Measurements from ENCODE around the gene MINDY4B. TPM values are rescaled to one million over a fixed set of nuclear protein-coding genes. Genes with fewer than 3 reads are reported as not detected.

MINDY4B gene
- total and polyA plus RNA-seq, 2 of the 8 experiments (the other 6 are each of a cell fraction or from before 2014, with no cell fraction given): not detected

DNA sequence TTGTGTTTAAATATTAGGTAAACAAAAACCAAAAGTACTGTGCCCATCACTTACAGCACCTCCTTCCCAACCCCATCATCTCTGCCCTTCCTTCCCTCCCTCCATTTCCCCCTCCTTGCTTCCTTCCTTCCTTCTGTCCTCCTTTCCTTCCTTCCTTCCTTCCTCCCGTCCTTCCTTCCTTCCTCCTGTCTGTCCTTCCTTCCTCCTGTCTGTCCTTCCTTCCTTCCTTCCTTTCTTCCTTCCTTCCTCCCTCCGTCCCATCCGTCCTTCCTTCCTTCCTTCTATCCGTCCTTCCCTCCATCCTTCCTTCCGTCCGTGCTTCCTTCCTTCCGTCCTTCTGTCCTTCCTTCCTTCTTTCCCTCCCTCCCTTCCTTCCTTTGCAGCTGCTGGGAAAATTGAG lies 74.5 kb downstream of the MINDY4B start (continued):
- TF ChIP-seq, protein P1, sequence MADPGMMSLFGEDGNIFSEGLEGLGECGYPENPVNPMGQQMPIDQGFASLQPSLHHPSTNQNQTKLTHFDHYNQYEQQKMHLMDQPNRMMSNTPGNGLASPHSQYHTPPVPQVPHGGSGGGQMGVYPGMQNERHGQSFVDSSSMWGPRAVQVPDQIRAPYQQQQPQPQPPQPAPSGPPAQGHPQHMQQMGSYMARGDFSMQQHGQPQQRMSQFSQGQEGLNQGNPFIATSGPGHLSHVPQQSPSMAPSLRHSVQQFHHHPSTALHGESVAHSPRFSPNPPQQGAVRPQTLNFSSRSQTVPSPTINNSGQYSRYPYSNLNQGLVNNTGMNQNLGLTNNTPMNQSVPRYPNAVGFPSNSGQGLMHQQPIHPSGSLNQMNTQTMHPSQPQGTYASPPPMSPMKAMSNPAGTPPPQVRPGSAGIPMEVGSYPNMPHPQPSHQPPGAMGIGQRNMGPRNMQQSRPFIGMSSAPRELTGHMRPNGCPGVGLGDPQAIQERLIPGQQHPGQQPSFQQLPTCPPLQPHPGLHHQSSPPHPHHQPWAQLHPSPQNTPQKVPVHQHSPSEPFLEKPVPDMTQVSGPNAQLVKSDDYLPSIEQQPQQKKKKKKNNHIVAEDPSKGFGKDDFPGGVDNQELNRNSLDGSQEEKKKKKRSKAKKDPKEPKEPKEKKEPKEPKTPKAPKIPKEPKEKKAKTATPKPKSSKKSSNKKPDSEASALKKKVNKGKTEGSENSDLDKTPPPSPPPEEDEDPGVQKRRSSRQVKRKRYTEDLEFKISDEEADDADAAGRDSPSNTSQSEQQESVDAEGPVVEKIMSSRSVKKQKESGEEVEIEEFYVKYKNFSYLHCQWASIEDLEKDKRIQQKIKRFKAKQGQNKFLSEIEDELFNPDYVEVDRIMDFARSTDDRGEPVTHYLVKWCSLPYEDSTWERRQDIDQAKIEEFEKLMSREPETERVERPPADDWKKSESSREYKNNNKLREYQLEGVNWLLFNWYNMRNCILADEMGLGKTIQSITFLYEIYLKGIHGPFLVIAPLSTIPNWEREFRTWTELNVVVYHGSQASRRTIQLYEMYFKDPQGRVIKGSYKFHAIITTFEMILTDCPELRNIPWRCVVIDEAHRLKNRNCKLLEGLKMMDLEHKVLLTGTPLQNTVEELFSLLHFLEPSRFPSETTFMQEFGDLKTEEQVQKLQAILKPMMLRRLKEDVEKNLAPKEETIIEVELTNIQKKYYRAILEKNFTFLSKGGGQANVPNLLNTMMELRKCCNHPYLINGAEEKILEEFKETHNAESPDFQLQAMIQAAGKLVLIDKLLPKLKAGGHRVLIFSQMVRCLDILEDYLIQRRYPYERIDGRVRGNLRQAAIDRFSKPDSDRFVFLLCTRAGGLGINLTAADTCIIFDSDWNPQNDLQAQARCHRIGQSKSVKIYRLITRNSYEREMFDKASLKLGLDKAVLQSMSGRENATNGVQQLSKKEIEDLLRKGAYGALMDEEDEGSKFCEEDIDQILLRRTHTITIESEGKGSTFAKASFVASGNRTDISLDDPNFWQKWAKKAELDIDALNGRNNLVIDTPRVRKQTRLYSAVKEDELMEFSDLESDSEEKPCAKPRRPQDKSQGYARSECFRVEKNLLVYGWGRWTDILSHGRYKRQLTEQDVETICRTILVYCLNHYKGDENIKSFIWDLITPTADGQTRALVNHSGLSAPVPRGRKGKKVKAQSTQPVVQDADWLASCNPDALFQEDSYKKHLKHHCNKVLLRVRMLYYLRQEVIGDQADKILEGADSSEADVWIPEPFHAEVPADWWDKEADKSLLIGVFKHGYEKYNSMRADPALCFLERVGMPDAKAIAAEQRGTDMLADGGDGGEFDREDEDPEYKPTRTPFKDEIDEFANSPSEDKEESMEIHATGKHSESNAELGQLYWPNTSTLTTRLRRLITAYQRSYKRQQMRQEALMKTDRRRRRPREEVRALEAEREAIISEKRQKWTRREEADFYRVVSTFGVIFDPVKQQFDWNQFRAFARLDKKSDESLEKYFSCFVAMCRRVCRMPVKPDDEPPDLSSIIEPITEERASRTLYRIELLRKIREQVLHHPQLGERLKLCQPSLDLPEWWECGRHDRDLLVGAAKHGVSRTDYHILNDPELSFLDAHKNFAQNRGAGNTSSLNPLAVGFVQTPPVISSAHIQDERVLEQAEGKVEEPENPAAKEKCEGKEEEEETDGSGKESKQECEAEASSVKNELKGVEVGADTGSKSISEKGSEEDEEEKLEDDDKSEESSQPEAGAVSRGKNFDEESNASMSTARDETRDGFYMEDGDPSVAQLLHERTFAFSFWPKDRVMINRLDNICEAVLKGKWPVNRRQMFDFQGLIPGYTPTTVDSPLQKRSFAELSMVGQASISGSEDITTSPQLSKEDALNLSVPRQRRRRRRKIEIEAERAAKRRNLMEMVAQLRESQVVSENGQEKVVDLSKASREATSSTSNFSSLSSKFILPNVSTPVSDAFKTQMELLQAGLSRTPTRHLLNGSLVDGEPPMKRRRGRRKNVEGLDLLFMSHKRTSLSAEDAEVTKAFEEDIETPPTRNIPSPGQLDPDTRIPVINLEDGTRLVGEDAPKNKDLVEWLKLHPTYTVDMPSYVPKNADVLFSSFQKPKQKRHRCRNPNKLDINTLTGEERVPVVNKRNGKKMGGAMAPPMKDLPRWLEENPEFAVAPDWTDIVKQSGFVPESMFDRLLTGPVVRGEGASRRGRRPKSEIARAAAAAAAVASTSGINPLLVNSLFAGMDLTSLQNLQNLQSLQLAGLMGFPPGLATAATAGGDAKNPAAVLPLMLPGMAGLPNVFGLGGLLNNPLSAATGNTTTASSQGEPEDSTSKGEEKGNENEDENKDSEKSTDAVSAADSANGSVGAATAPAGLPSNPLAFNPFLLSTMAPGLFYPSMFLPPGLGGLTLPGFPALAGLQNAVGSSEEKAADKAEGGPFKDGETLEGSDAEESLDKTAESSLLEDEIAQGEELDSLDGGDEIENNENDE (IDR thresholded peaks at IDR 0.05; ENCODE audit: insufficient replicate concordance, low read length): no peak
- TF ChIP-seq SAP30 (IDR thresholded peaks at IDR 0.05; ENCODE audit: insufficient read depth, insufficient replicate concordance, low read length): no peak
- TF ChIP-seq POU5F1 (IDR thresholded peaks at IDR 0.05; ENCODE audit: low read depth, low read length): no peak
- no peak for TF ChIP-seq KDM5A (IDR thresholded peaks at IDR 0.05; ENCODE audit: low read length)
- TF ChIP-seq CHD1 (IDR thresholded peaks at IDR 0.05; ENCODE audit: low read depth, low read length): no peak
- TF ChIP-seq, protein P2, sequence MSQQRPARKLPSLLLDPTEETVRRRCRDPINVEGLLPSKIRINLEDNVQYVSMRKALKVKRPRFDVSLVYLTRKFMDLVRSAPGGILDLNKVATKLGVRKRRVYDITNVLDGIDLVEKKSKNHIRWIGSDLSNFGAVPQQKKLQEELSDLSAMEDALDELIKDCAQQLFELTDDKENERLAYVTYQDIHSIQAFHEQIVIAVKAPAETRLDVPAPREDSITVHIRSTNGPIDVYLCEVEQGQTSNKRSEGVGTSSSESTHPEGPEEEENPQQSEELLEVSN (IDR thresholded peaks at IDR 0.05): no peak

Measured in H1 (cell line).